NCI-H1417 treated with DMSO at 0.1 percent for 48 hours (cell line): ENCODE results near the gene TKTL1.
"Not testable (repeated sequence)": the region's sequence is repeated elsewhere in the genome, so short reads cannot be mapped to it uniquely, and the experiment has no call there.

Experiments
- DNase-seq: peaks from one replicate; lab custom pipeline; 2025; lab: John Stamatoyannopoulos, UW

The TKTL1 gene

GRCh38 chrX:154309041-154309775 lies 13.6 kb downstream of the TKTL1 start:
- DNase-seq: no peak

GRCh38 chrX:154310616-154311536 lies 15.3 kb downstream of the TKTL1 start:
- no peak for DNase-seq

- DNase-seq: no peak
These were observed 16.5 kb downstream of the TKTL1 start for GRCh38 chrX:154312116-154312515.

- DNase-seq: no peak
These were observed 17.6 kb downstream of the TKTL1 start for GRCh38 chrX:154313147-154313546.

DNA sequence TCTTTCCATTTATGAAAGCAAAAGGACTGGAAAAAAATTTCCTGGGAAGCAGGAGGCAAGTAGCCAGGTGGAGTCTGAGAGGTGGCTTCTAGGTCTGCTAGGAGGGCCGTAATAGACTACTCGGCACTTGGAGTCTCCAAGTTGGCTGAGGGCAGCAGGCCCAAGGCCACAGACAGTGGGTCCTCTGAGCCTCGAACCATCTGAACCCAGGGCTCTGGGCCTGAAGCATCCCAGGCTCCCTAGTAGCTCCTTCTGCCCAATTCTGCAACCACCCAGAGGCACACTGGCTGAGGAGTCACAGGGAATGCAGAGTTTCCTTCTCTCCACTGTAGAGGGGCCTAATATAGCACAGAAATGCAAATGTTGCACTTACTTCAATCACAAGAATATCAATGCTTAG lies 19.8 kb downstream of the TKTL1 start:
- DNase-seq: no peak

- DNase-seq: no peak
These were observed 21.9 kb downstream of the TKTL1 start for GRCh38 chrX:154317391-154317995.

- DNase-seq: no peak
These were observed 24.8 kb downstream of the TKTL1 start for GRCh38 chrX:154320406-154320805.

DNA sequence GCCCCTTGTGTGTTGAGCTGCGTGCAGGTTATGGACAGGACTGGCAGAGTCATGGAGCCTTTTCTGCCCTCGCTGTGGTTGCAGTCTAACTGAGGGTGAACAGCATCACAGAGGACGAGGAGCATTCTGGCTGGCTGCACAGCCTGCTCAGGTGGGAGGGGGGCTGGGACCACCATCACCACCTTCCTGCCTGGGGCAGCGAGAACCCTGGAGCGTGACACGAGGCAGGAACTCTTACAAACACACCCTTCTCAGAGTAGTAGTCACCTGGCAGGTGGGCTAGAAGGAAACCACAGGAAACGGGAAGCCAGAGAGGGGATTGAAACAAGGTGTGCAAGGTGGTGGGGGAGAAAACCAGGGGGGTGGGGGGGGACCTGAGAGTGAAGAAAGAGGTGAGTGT lies 25.6 kb downstream of the TKTL1 start:
- DNase-seq: no peak

DNA sequence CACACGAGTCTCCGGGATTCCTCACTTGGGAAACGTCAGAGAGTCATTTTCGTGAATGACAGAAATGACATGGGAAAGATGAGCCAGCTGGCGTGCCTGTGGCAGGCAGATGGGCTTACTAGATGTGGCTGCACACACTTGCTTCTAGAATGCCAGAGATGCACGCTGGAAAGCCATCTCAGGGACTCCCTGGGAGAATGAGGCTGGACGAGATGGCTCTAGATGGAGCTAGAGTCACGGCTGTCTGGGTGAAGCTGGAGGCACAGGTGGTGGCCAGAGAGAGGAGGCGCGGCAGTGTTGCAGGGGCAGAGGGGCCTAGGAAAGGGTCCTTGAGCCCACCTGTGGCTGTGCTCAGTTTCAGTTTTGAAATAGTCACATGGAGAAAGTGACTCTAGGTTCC lies 26.0 kb downstream of the TKTL1 start:
- no peak for DNase-seq

- no peak for DNase-seq
These were observed 27.3 kb downstream of the TKTL1 start for GRCh38 chrX:154322890-154323289.

DNA sequence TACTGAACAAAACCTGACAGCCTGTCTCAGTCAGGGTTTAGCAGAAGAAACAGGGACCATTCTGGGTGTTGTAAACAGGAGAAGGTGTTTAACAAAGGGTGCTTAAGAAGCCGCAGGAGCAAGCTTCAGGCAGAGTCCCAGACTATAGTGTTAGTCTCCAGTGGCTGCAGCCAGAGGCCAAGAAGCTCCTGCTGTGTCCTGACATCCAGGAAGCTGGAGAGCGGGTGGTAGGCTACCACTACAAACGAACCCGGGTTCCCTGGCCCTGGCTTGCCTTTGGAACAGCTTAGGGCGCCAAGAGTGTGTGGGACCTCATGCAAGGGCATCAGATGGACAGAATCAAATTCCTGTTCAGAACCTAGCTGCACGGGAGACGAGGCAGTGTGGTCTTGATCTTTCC lies 27.9 kb downstream of the TKTL1 start:
- no peak for DNase-seq

- DNase-seq: no peak
These were observed 29.9 kb downstream of the TKTL1 start for GRCh38 chrX:154325541-154325940.

DNA sequence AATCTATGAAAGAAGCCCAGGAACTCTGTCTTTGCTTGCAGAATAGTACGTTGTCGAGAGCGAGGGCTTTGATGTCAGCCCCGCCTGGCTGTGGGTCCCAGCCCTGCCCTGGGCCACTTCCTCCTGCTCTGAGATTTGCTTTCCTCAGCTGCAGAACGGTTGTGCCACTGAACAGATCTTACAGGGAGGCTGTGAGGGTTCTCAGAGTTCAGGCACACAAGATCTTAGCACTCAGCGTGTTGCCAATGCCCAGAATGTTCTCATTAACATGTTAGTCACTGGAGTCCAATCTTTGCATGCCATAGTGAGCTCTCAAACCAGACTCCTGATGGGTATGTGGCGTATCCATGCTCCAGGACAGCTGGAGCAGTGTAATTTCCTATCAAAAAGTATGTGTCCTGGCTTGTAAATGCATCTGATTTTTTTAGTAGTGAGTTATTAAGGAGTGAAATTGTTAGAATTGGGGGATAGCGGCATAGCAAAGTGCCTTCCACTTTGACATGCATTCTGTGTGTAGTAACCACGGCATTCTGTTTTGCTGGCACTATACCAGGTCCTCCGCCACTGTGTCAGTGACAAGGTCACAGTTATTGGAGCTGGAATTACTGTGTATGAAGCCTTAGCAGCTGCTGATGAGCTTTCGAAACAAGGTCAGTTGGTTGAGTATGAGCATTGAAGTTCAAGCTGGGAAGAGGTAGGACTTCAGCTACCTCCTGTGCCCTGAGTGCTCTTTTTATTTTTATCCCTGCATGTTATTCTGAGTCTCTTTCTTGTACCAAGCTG lies 31.6 kb downstream of the TKTL1 start:
- DNase-seq: no peak

DNA sequence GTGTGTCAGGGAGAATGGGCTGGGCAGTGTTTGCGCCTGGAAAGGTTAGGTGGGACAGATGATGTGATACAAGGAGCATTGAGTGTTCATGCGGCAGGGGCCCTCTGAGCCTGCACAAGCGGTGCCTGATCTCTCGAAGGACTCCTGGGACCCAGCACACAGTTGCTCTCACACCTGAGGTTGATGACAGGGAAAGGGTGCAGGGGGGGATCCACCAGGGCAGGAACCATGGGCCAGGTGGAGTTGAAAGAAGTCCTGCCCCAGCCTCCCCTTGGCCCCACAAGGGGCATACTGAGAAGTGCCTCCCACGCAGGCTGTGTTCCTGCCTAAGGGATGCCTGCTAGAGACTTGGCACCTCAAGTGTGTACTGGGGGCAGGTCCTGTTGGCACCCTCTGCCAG lies 33.1 kb downstream of the TKTL1 start:
- no peak for DNase-seq

DNA sequence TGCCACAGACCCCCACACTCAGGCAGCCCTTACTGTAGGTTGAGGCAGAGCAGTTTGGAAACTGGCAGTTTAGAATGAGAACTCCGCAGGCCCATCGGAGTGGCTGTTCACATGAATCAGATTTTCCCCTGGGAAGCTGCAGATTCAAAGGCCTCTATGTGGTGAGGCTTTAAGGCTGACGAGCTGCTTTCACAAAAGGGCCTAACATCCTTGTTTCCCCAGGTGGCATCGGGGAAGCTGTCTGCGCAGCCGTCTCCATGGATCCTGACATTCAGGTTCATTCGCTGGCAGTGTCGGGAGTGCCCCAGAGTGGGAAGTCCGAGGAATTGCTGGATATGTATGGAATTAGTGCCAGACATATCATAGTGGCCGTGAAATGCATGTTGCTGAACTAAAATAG lies 33.7 kb downstream of the TKTL1 start:
- no peak for DNase-seq

DNA sequence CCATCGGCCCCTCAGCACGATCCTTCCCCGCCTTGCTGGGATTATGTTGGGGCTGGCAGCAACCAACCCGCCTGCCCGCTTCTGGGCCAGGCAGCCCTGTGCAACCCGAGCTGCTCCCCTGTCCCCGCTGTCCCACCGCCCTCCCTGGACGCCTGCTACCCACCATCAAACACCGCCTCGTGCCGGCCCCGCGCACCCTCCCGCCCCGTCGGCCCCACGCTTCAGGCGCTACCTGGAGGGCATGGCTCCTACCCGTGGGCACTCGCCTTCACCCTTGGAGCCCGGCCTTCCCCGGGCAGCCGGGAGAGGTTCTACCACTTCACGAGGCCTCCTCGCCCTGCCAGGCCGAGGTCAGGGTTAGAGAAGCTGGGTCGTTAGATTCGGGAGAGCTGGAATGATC lies 37.0 kb downstream of the TKTL1 start:
- no peak for DNase-seq

- no peak for DNase-seq
These were observed 37.5 kb downstream of the TKTL1 start for GRCh38 chrX:154333116-154333515.

- DNase-seq: no peak
These were observed 38.3 kb downstream of the TKTL1 start for GRCh38 chrX:154333837-154334271.

- DNase-seq: no peak
These were observed 38.9 kb downstream of the TKTL1 start for GRCh38 chrX:154334496-154334895.

DNA sequence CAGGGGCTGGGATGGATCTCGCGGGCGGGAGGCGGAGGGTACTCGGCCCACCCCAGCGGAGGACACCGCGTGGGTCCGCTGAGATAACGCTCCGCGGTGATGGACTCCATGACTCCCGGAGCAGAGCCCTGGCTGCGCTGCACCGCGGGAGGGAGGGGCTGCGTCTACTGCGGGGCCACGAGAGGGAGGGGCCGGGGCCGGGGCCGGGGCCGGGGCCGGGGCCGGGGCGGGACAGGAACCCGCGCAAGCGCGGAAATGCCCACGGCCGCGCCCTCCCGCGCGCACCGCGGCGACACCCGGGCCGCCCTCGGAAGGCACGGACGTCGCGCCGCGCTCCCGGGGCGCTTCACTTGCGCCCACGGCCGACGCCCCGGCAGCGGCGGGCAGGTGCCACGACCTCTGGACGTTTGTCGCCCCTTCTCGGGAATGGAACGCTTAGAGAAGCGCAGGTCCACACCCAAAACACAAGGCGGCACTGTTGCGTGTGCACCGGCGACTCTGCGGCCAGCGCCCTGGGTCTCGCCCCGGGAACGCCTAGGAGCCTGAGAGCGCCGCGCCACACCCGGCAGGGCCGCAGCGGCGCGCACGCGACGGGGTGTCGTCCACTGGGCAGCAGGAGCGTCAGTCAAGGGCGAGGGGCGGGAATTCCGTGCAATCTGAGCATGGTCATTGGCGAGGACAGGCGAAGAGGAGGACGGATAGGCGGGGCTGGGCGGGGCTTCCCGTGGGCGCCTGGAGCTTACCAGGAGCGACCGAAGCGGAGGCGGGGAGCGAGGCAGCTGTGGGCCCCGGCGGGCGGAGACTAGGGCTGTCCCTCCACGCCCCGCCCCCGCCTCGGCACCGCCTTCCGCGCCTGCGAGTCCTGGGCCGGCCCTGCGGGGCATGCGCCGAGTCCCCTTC lies 46.1 kb downstream of the TKTL1 start:
- not testable (repeated sequence) for DNase-seq

DNA sequence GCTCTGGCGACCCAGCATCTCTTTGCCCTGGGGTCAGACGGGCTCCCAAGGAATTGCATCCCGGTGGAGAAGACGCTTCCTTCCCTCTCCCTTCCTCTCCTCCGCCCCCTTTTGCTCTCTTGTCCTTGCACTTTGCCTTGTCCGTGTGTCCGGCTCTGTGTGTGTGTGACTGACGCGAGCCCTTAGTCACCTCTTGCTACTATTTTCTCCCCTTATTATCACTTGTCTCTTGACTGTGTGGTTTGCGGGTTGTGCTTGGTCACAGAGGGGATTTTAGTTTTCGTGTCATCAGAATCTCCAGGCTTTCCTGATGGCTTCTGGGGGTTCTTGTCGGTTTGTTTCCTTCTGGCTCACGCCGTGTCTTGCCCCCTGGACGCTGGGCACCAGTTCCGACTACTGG lies 47.5 kb downstream of the TKTL1 start:
- not testable (repeated sequence) for DNase-seq
